ENCODE results near the gene YIPF5. TPM values are rescaled to one million over a fixed set of nuclear protein-coding genes. Genes with fewer than 3 reads are reported as not detected.

Gene YIPF5
- total RNA-seq, 2 donors from 2014 or later: 24.1 to 30.0 TPM

GRCh38 chr5:144133050-144133633 lies 37.3 kb downstream of the YIPF5 start:
- no peaks in the 10 kb centered on the region for H3K4me1 ChIP-seq
- DNase-seq (ENCODE audit: low spot score): no peak
- TF ChIP-seq, protein P1, sequence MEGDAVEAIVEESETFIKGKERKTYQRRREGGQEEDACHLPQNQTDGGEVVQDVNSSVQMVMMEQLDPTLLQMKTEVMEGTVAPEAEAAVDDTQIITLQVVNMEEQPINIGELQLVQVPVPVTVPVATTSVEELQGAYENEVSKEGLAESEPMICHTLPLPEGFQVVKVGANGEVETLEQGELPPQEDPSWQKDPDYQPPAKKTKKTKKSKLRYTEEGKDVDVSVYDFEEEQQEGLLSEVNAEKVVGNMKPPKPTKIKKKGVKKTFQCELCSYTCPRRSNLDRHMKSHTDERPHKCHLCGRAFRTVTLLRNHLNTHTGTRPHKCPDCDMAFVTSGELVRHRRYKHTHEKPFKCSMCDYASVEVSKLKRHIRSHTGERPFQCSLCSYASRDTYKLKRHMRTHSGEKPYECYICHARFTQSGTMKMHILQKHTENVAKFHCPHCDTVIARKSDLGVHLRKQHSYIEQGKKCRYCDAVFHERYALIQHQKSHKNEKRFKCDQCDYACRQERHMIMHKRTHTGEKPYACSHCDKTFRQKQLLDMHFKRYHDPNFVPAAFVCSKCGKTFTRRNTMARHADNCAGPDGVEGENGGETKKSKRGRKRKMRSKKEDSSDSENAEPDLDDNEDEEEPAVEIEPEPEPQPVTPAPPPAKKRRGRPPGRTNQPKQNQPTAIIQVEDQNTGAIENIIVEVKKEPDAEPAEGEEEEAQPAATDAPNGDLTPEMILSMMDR (IDR thresholded peaks at IDR 0.05): no peak

GRCh38 chr5:144131261-144131660 lies 39.2 kb downstream of the YIPF5 start:
- DNase-seq (ENCODE audit: low spot score): no peak
- TF ChIP-seq, protein P1 (IDR thresholded peaks at IDR 0.05): no peak
- Histone ChIP-seq H3K27ac (no peak overlapping the region), H3K4me3 (no peak overlapping the region), H3K27me3 (no peaks in the 10 kb centered on the region), H3K4me1 (no peaks in the 10 kb centered on the region), H3K36me3 (no peaks in the 10 kb centered on the region), H3K9me3 (peaks cover 0 to 5% of the 10 kb centered on the region in 2 donors)

More at GRCh38 chr5:144133050-144133633, 37.3 kb downstream of the YIPF5 start:
- Histone ChIP-seq H3K27ac (no peak overlapping the region), H3K36me3 (no peaks in the 10 kb centered on the region), H3K4me3 (no peak overlapping the region), H3K9me3 (peaks cover 0 to 5% of the 10 kb centered on the region in 2 donors), H3K27me3 (no peaks in the 10 kb centered on the region)

DNA sequence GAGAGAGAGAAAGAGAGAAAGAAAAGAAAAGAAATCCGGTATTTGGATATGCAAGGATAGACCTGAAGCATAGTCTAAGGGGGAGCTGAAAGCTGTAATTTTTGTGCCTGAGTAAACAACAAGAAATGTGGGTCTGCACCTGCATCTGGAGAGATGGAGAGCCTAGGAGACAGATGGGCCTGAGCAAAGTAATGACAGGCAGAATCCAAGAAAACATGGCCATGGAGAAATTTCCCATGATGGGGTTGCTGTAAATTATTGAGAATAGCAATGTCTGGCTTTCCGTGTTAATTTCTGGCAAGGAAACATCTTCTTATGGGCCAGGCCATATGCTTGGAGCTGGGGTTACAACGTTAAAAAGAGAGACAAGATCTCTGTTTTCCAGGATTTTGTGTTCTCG lies 40.2 kb downstream of the YIPF5 start:
- no peak for DNase-seq (ENCODE audit: low spot score)
- Histone ChIP-seq H3K9me3 (peaks cover 0 to 5% of the 10 kb centered on the region in 2 donors), H3K27ac (no peak overlapping the region), H3K27me3 (no peaks in the 10 kb centered on the region), H3K4me3 (no peak overlapping the region), H3K36me3 (no peaks in the 10 kb centered on the region), H3K4me1 (no peaks in the 10 kb centered on the region)
- TF ChIP-seq, protein P1 (IDR thresholded peaks at IDR 0.05): no peak

DNA sequence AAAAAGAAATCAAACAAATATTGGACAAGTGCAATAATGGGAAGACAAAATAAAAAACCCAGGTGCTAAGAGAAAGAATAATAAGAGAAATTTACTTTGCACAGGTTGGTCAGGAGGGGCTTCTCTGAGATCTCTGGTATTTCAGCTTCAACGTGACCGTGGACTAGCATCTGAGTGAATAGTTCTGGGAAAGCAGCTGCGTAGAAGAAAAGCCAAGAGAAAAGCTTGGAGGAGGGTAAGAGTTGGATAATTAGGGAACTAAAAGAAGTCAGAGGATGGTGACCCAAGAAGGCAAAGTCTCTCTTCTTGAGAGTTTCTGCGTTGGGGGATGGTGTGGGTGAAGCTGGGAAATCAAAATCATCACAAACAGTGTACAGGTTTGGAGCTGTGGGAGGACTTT lies 41.6 kb downstream of the YIPF5 start:
- TF ChIP-seq, protein P1 (IDR thresholded peaks at IDR 0.05): no peak
- DNase-seq (ENCODE audit: low spot score): no peak
- Histone ChIP-seq H3K9me3 (peaks cover 0 to 5% of the 10 kb centered on the region in 2 donors), H3K27me3 (no peaks in the 10 kb centered on the region), H3K4me3 (no peak overlapping the region), H3K27ac (no peak overlapping the region), H3K36me3 (no peaks in the 10 kb centered on the region), H3K4me1 (no peaks in the 10 kb centered on the region)

DNA sequence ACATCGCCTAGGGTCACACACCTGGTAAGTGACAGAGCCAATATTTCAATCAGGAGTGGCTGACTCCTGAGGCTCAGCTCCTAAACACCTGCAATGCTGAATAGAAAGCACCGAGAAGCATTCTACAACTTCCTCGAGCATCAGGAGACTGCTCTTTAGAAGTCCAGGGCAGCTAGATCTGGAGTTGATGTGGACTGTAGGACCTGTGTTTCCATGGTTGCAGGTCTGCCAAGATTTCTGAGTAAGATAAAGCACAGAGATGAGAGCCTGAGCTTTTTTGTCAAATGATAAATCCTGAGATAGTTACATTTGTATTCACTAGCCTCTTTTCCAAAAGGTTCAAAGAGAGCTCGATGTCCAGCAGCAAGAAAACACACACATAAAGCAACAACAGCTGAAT lies 43.8 kb downstream of the YIPF5 start:
- Histone ChIP-seq H3K27me3 (no peaks in the 10 kb centered on the region), H3K36me3 (no peaks in the 10 kb centered on the region), H3K27ac (no peak overlapping the region), H3K4me1 (no peaks in the 10 kb centered on the region), H3K9me3 (no peaks in the 10 kb centered on the region), H3K4me3 (no peak overlapping the region)
- no peak for DNase-seq (ENCODE audit: low spot score)
- TF ChIP-seq, protein P1 (IDR thresholded peaks at IDR 0.05): no peak

DNA sequence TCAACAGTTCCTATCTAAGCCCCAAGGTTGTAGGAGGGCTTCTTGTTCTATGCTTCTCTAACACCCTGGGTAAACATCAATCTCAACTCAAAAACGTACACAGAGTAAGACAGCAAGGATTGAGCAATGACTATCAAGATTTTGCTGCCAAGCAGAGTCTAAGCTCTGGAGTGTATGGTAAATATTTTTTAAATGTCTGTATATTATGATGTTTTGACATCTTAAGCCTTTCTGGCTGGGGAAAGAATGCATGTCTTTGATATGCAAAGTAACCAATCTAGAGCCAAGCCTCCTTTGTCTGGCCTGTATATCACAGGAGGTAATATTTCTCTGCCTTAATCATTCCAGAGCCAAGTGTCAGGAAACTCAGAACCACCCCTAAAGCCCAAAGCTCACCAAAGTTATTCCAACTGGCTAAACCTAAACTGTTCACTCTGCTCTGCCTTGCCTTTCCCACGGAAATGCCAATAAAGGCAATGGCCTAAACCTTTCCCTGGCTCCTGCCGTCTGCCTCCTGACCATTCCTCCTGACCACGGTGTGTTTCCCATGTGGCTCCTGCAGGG lies 45.2 kb downstream of the YIPF5 start:
- DNase-seq (ENCODE audit: low spot score): no peak
- H3K9me3 ChIP-seq: no peaks in the 10 kb centered on the region
- H3K27me3 ChIP-seq: no peaks in the 10 kb centered on the region
- H3K36me3 ChIP-seq: no peaks in the 10 kb centered on the region
- no peak overlapping the region for H3K4me3 ChIP-seq
- H3K4me1 ChIP-seq: no peaks in the 10 kb centered on the region
- no peak overlapping the region for H3K27ac ChIP-seq
- TF ChIP-seq, protein P1 (IDR thresholded peaks at IDR 0.05): no peak
